PFSK-1 (cell line): ENCODE results near the gene AKT1.

Experiments used
- POLR2AphosphoS5 ChIP-seq: IDR thresholded peaks from 2 replicates; pipeline ENCODE4 v1.6.1; 2012; ENCODE audit warnings: low read depth, mild to moderate bottlenecking, control low read depth, low read length, moderate library complexity
- SIN3A ChIP-seq: IDR thresholded peaks from 2 replicates; pipeline ENCODE4 v1.6.1; 2012; ENCODE audit warnings: mild to moderate bottlenecking, low read length, moderate library complexity, borderline replicate concordance; ENCODE audit not compliant: insufficient read depth

- TF ChIP-seq POLR2AphosphoS5 (no peak), SIN3A (no peak)
These were observed 71.1 kb downstream of the AKT1 start for GRCh38 chr14:104724407-104724980.
